Pulmonary artery endothelial cell (primary cell): Measurements from ENCODE around the gene PRDM12. TPM values are rescaled to one million over a fixed set of nuclear protein-coding genes. Genes with fewer than 3 reads are reported as not detected.

Experiments
- DNase-seq: peaks from one replicate; pipeline ENCODE4 v3.0.0-alpha.2; 2011; ENCODE audit warnings: low read depth, low spot score
- total RNA-seq: library from RNA; depleted of rRNA; stranded (reverse); fragments of >200 nt; gene quantifications from 2 replicates; pipeline ENCODE4 v1.2.3, GENCODE V29; 2014

PRDM12 gene
- total RNA-seq, 1 donor from 2014 or later: under 0.01 TPM

- no peak for DNase-seq
Measured at GRCh38 chr9:130635721-130636647, 28.4 kb upstream of the PRDM12 start.

GRCh38 chr9:130636648-130637020 lies 27.8 kb upstream of the PRDM12 start:
- DNase-seq: no peak

- no peak for DNase-seq
Measured at GRCh38 chr9:130638284-130639123, 25.9 kb upstream of the PRDM12 start.

GRCh38 chr9:130639124-130639765 lies 25.1 kb upstream of the PRDM12 start:
- DNase-seq: no peak

GRCh38 chr9:130639866-130640555 lies 24.4 kb upstream of the PRDM12 start:
- no peak for DNase-seq

GRCh38 chr9:130640681-130641080 lies 23.7 kb upstream of the PRDM12 start:
- no peak for DNase-seq

GRCh38 chr9:130642926-130643325 lies 21.5 kb upstream of the PRDM12 start:
- DNase-seq: no peak

- DNase-seq: no peak
Measured at GRCh38 chr9:130651221-130651620, 13.2 kb upstream of the PRDM12 start.

- DNase-seq: no peak
Measured at GRCh38 chr9:130651752-130652151, 12.6 kb upstream of the PRDM12 start.

- no peak for DNase-seq
Measured at GRCh38 chr9:130654879-130655278, 9.5 kb upstream of the PRDM12 start.

GRCh38 chr9:130658893-130659698 lies 5.3 kb upstream of the PRDM12 start:
- no peak for DNase-seq

- no peak for DNase-seq
Measured at GRCh38 chr9:130659699-130660248, 4.6 kb upstream of the PRDM12 start.

- no peak for DNase-seq
Measured at GRCh38 chr9:130660326-130660682, 4.1 kb upstream of the PRDM12 start.

- DNase-seq: no peak
Measured at GRCh38 chr9:130660683-130661450, 3.5 kb upstream of the PRDM12 start.

- no peak for DNase-seq
Measured at GRCh38 chr9:130661451-130662098, 2.8 kb upstream of the PRDM12 start.

- DNase-seq: no peak
Measured at GRCh38 chr9:130662099-130662969, 2.1 kb upstream of the PRDM12 start.

- DNase-seq: no peak
Measured at GRCh38 chr9:130662970-130663257, 1.5 kb upstream of the PRDM12 start.
